ENCODE data around the gene CLCN7.

CLCN7 gene

DNA sequence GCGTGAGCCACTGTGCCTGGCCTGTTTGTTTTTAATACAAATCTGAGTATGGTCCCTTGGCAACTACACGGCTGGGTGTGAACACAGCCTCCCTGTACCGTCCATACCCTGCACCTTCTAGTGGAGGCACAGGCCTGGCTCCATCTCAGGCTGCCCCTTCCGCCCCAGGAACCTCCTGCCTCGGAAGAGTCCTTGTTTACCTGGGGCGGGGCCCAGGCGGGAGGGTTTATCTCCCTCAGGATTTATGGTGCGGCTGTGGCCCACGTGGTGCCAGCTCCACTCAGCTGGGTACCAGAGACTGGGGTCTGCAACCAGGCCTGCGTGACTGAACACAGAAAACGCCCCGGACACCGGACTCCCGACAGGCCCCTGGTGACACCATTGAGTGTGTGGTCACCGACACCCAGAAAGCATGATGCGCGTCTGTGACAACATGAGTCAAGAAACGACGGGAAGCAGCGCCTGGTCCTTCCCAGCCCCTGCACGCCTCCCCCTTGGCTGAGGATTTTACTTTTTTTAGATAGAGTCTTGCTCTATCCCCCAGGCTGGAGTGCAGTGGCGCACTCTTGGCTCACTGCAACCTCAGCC is 79.3 kb downstream of the CLCN7 start:
- no peak for DNase-seq
